GM12878 (cell line): ENCODE measurements around the gene LEKR1. TPM values are rescaled to one million over a fixed set of nuclear protein-coding genes. Genes with fewer than 3 reads are reported as not detected.

Source experiments
- ATAC-seq: fragments of 200-7000 bp; cut with Tn5 transposase; 3 replicates; pipeline ENCODE4 v1.9.1; 2020; ENCODE audit warnings: mild to moderate bottlenecking, moderate library complexity
- BruUV-seq: library from RNA; stranded (reverse); fragments of 400-500 nt; replicated peaks from 2 replicates; lab custom pipeline; 2021; lab: Mats Ljungman, UMichigan
- CTCF ChIA-PET: fragments of 300-600 bp; sonication (Branson Sonifier 250); formaldehyde crosslinking; extraction: SDS; loops from one replicate; lab custom pipeline; 2021; ENCODE audit warnings: inconsistent platforms; lab: Yijun Ruan, JAX
- POLR2A ChIA-PET: fragments of 350-600 bp; formaldehyde crosslinking; extraction: SDS; loops from one replicate; lab custom pipeline; 2021; ENCODE audit warnings: inconsistent platforms; lab: Charles Lee
- RAD21 ChIA-PET: fragments of 300-600 bp; sonication (Branson Sonifier 250); formaldehyde crosslinking; loops from one replicate; lab custom pipeline; 2023; ENCODE audit warnings: antibody characterized with exemption; ENCODE audit not compliant: unreplicated experiment; lab: Charles Lee
- SMC1A ChIA-PET: fragments of 300-600 bp; sonication (Branson Sonifier 250); formaldehyde crosslinking; loops from one replicate; lab custom pipeline; 2023; ENCODE audit not compliant: unreplicated experiment, uncharacterized antibody; lab: Charles Lee
- DNase-seq: peaks from one replicate; pipeline ENCODE4 v3.0.0-alpha.2; 2011; ENCODE audit warnings: low read depth, low spot score
- FAIRE-seq: peaks from 3 replicates; lab custom pipeline; 2011; peaks lifted over from hg19 to GRCh38; lab: Jason Lieb, UNC
- H2AFZ ChIP-seq: 2 replicates; pipeline ENCODE4 v1.6.0; 2011; ENCODE audit warnings: low read depth, low read length, control low read depth; ENCODE audit not compliant: control insufficient read depth
- H3K27ac ChIP-seq: 2 replicates; pipeline ENCODE4 v1.5.1; 2011; ENCODE audit warnings: control low read depth; ENCODE audit not compliant: control insufficient read depth, insufficient read depth
- H3K27me3 ChIP-seq, 2 experiments: replicated peaks in 1 of 2; 2 replicates each; pipeline versions ENCODE4 v1.6.0 to v1.6.1; 2011; ENCODE audit warnings: low read length in 1 of 2; ENCODE audit not compliant: control insufficient read depth in 2 of 2, insufficient read depth in 2 of 2
- H3K36me3 ChIP-seq, 2 experiments: 2 replicates each; pipeline ENCODE4 v1.5.1; 2011; ENCODE audit warnings: low read length in 1 of 2; ENCODE audit not compliant: control insufficient read depth in 2 of 2, insufficient read depth in 2 of 2
- H3K4me1 ChIP-seq: 2 replicates; pipeline ENCODE4 v1.6.1; 2011; ENCODE audit warnings: mild to moderate bottlenecking, low read length, moderate library complexity, mixed read lengths; ENCODE audit not compliant: control insufficient read depth, insufficient read depth
- H3K4me2 ChIP-seq: 2 replicates; pipeline ENCODE4 v1.6.0; 2011; ENCODE audit warnings: control low read depth; ENCODE audit not compliant: control insufficient read depth, insufficient read depth
- H3K4me3 ChIP-seq: fragments of 200-600 bp; sonication (generic); 2 replicates; pipeline ENCODE4 v1.5.1; 2016
- H3K79me2 ChIP-seq: 2 replicates; pipeline ENCODE4 v1.6.0; 2011; ENCODE audit warnings: low read length; ENCODE audit not compliant: control insufficient read depth, insufficient read depth
- H3K9ac ChIP-seq: 2 replicates; pipeline ENCODE4 v1.8.0; 2011; ENCODE audit warnings: low read length, control low read depth, mixed read lengths; ENCODE audit not compliant: control insufficient read depth, insufficient read depth
- H3K9me3 ChIP-seq: replicated peaks from 3 replicates; pipeline ENCODE4 v1.5.1; 2011; ENCODE audit warnings: mild to moderate bottlenecking, low read length; ENCODE audit not compliant: control insufficient read depth, insufficient read depth
- H4K20me1 ChIP-seq: 2 replicates; pipeline ENCODE4 v1.6.0; 2011; ENCODE audit not compliant: control insufficient read depth, insufficient read depth
- BCL11A ChIP-seq: IDR thresholded peaks from 2 replicates; pipeline ENCODE4 v1.6.1; 2011; ENCODE audit warnings: low read depth, low read length
- BMI1 ChIP-seq: fragments of 450-650 bp; IDR thresholded peaks from 2 replicates; pipeline ENCODE4 v1.6.1; 2016; ENCODE audit warnings: mild to moderate bottlenecking, moderate library complexity, borderline replicate concordance
- CHD4 ChIP-seq: fragments of 200-600 bp; sonication (generic); IDR thresholded peaks from 2 replicates; pipeline ENCODE4 v1.6.1; 2016; ENCODE audit warnings: mild to moderate bottlenecking
- CREM ChIP-seq: IDR thresholded peaks from 2 replicates; pipeline ENCODE4 v1.6.1; 2014; ENCODE audit warnings: antibody characterized with exemption, low read depth
- ELK1 ChIP-seq: IDR thresholded peaks from 2 replicates; pipeline ENCODE4 v1.6.1; 2012; ENCODE audit warnings: low read depth, low read length, improper control_type of control experiment
- HCFC1 ChIP-seq: fragments of 150-350 bp; IDR thresholded peaks from 2 replicates; pipeline ENCODE4 v1.6.1; 2014; ENCODE audit warnings: low read length
- LARP7 ChIP-seq: fragments of 450-650 bp; IDR thresholded peaks from 2 replicates; pipeline ENCODE4 v1.6.1; 2017; ENCODE audit warnings: mild to moderate bottlenecking
- NFYB ChIP-seq: IDR thresholded peaks from 2 replicates; pipeline ENCODE4 v1.6.1; 2011; ENCODE audit warnings: low read depth, mild to moderate bottlenecking, low read length, improper control_type of control experiment, moderate library complexity; ENCODE audit not compliant: insufficient read depth
- PAX8 ChIP-seq: fragments of 450-650 bp; IDR thresholded peaks from 2 replicates; pipeline ENCODE4 v1.6.1; 2017; ENCODE audit warnings: mild to moderate bottlenecking, moderate library complexity
- RFX5 ChIP-seq: IDR thresholded peaks from 2 replicates; pipeline ENCODE4 v1.6.1; 2011; ENCODE audit warnings: low read depth, low read length, improper control_type of control experiment
- SREBF2 ChIP-seq: IDR thresholded peaks from 2 replicates; pipeline ENCODE4 v1.6.1; 2012; ENCODE audit warnings: mild to moderate bottlenecking, low read length
- ZZZ3 ChIP-seq: IDR thresholded peaks from 2 replicates; pipeline ENCODE4 v1.6.1; 2011; ENCODE audit warnings: low read depth; ENCODE audit not compliant: control insufficient read depth, insufficient read length
- WGBS: methylation state at CpG from one replicate; pipeline ENCODE4 v1.1.6; 2016; ENCODE audit warnings: low lambda C conversion rate; ENCODE audit not compliant: insufficient replicate concordance, insufficient coverage; ENCODE audit errors: missing lambda C conversion rate; 5-methylcytosine and 5-hydroxymethylcytosine counted together
- in situ Hi-C: fragments of 300-500 bp; cut with MboI; formaldehyde crosslinking; loops from 9 replicates; pipeline ENCODE4 v1.14.3; 2018; ENCODE audit warnings: mixed read lengths
- intact Hi-C: fragments of 100-400 bp; cut with micrococcal nuclease; formaldehyde crosslinking; loops from one replicate; pipeline ENCODE4 v1.14.2; 2022; ENCODE audit not compliant: unreplicated experiment
- polyA plus RNA-seq, 11 experiments: library from polyadenylated mRNA; depleted of rRNA in 4 of 11; unstranded in 6 of 11; stranded (reverse) in 5 of 11; fragments of >200 nt; fragmentation: Nextera tagmentation in 4 of 11; fragmentation: Illumina TruSeq in 1 of 11; extraction: Ambion mirVana in 4 of 11; extraction: Trizol in 1 of 11; gene quantifications; 1 replicate in 1 of 11; 2 replicates in 10 of 11; pipeline versions ENCODE4 v1.2.1 to v1.2.3, GENCODE V29; 2011 to 2016; ENCODE audit warnings: inconsistent platforms in 2 of 11, missing spikeins in 2 of 11, low read depth in 1 of 11
- total RNA-seq, 4 experiments: library from RNA; depleted of rRNA in 3 of 4; stranded (reverse); fragments of >200 nt in 3 of 4; fragmentation: Illumina TruSeq in 1 of 4; extraction: Trizol in 1 of 4; gene quantifications; 2 replicates each; pipeline versions ENCODE4 v1.2.1 to v1.2.3, GENCODE V29; 2013 to 2021

The LEKR1 gene
- total and polyA plus RNA-seq, 10 of the 15 experiments (the other 5 are each of a cell fraction or from before 2014, with no cell fraction given) = 0.48 to 3.2 (median 1.3) TPM

DNA sequence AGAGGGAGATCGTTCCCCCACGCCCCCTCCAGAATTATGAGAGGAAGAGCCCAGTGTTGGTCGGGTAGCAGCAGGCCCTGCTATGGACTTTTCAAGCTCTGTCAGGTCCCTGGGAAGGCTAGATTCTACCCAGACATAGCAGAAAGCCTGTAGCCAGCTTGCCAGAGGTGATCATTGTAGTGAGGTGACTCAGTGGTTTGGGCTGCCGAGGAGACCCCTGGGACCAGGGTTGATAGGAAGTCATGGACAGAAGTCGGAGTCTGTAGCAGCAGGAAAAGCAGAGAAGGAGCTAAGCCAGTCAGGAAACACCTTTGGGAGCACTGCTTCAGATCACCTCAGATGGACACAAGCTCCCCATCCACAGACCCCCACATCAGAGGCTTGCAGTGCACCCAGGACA, 266.1 kb downstream of the LEKR1 start:
- ATAC-seq (no peak), FAIRE-seq (no peak), DNase-seq (no peak)
- BruUV-seq = no TSS peak
- no peak overlapping the region for H3K9ac ChIP-seq
- 89% methylated on average over 5 of the region's 5 CpGs for WGBS
- H3K36me3 ChIP-seq = no peaks in the 10 kb centered on the region
- no peaks in the 10 kb centered on the region for H3K27me3 ChIP-seq
- H3K79me2 ChIP-seq = peaks cover 5% of the 10 kb centered on the region
- H2AFZ ChIP-seq = no peak overlapping the region
- no peak overlapping the region for H3K27ac ChIP-seq
- peaks cover 51% of the 10 kb centered on the region for H3K4me1 ChIP-seq
- CTCF ChIA-PET = interaction anchor here (1.7 to 50.9 kb wide), 5 partner anchors 10 to 417 kb away, joined by 3 to 939 read pairs (median 144); partner anchors contain the start of gene TIPARP
- H4K20me1 ChIP-seq = no peaks in the 10 kb centered on the region
- no peak overlapping the region for H3K4me3 ChIP-seq
- SMC1A ChIA-PET = interaction anchor here (0.7 to 12.1 kb wide), 11 partner anchors 10 to 414 kb away, joined by 3 to 234 read pairs (median 4); no protein-coding TSS in a partner anchor
- H3K4me2 ChIP-seq = no peak overlapping the region
- intact Hi-C loops (no loop called here), in situ Hi-C loops (no loop called here)
- TF ChIP-seq HCFC1 = no peak
- TF ChIP-seq PAX8 = no peak
- TF ChIP-seq ELK1 = no peak
- TF ChIP-seq NFYB = no peak
- TF ChIP-seq SREBF2 = no peak
- no peak for TF ChIP-seq CHD4
- TF ChIP-seq BMI1 = no peak
- TF ChIP-seq RFX5 = no peak
- no peak for TF ChIP-seq ZZZ3
- TF ChIP-seq BCL11A = no peak
- no peak for TF ChIP-seq LARP7
- TF ChIP-seq CREM = no peak
- TF ChIP-seq, all 136 proteins: peak for 0
- RAD21 ChIA-PET = interaction anchor here (0.7 to 12.0 kb wide), 9 partner anchors 13 to 419 kb away, joined by 3 to 153 read pairs (median 4); no protein-coding TSS in a partner anchor
- H3K9me3 ChIP-seq = no peaks in the 10 kb centered on the region; the same call in 2 of the 3 replicates
- POLR2A ChIA-PET = interaction anchor here (0.7 to 6.8 kb wide), 7 partner anchors 11 to 544 kb away, joined by 3 to 84 read pairs (median 4); partner anchors contain the start of genes CCNL1 and TIPARP
